Ishikawa (cell line): ENCODE data around the gene HMX1.

ENCODE experiments used
- CEBPB ChIP-seq: IDR thresholded peaks from 2 replicates; pipeline ENCODE4 v1.6.1; 2012
- CREB1 ChIP-seq: IDR thresholded peaks from 2 replicates; pipeline ENCODE4 v1.6.1; 2012; ENCODE audit warnings: low read depth
- EGR1 ChIP-seq: IDR thresholded peaks from 2 replicates; pipeline ENCODE4 v1.6.1; 2012
- EP300 ChIP-seq: IDR thresholded peaks from 2 replicates; pipeline ENCODE4 v1.6.1; 2012; ENCODE audit warnings: borderline replicate concordance
- FOXM1 ChIP-seq: IDR thresholded peaks from 2 replicates; pipeline ENCODE4 v1.6.1; 2012; ENCODE audit warnings: low read depth, borderline replicate concordance
- MAX ChIP-seq: IDR thresholded peaks from 2 replicates; pipeline ENCODE4 v1.6.1; 2012
- NFIC ChIP-seq: IDR thresholded peaks from 2 replicates; pipeline ENCODE4 v1.6.1; 2012
- RAD21 ChIP-seq: IDR thresholded peaks from 2 replicates; pipeline ENCODE4 v1.6.1; 2012; ENCODE audit warnings: low read depth
- REST ChIP-seq: IDR thresholded peaks from 2 replicates; pipeline ENCODE4 v1.6.1; 2012; ENCODE audit warnings: low read depth, mild to moderate bottlenecking
- TAF1 ChIP-seq: IDR thresholded peaks from 2 replicates; pipeline ENCODE4 v1.6.1; 2012; ENCODE audit warnings: low read depth, mild to moderate bottlenecking
- TCF12 ChIP-seq: IDR thresholded peaks from 2 replicates; pipeline ENCODE4 v1.6.1; 2012; ENCODE audit warnings: low read depth
- TEAD4 ChIP-seq: IDR thresholded peaks from 2 replicates; pipeline ENCODE4 v1.6.1; 2012
- YY1 ChIP-seq: IDR thresholded peaks from 2 replicates; pipeline ENCODE4 v1.6.1; 2012; ENCODE audit warnings: low read depth
- ZBTB7A ChIP-seq: IDR thresholded peaks from 2 replicates; pipeline ENCODE4 v1.6.1; 2012; ENCODE audit warnings: low read depth

- TF ChIP-seq EP300 = no peak
- TF ChIP-seq YY1 = no peak
- no peak for TF ChIP-seq NFIC
- TF ChIP-seq MAX = no peak
- no peak for TF ChIP-seq TCF12
- no peak for TF ChIP-seq REST
- TF ChIP-seq RAD21 = no peak
- no peak for TF ChIP-seq CREB1
- no peak for TF ChIP-seq TEAD4
- TF ChIP-seq TAF1 = no peak
- TF ChIP-seq FOXM1 = no peak
- no peak for TF ChIP-seq EGR1
- TF ChIP-seq ZBTB7A = no peak
- TF ChIP-seq CEBPB = no peak
These were observed 6.5 kb downstream of the HMX1 start for GRCh38 chr4:8864912-8865680.
